Mammary epithelial cell (primary cell): Measurements from ENCODE around the gene TEX26.

Experiments
- CTCF ChIP-seq, 2 donors: IDR thresholded peaks in 1 of 2; conservative IDR thresholded peaks in 1 of 2; 2 replicates each; pipeline ENCODE4 v1.5.1; 2011 to 2012; ENCODE audit warnings: inconsistent platforms in 2 of 2, low read length in 2 of 2, mild to moderate bottlenecking in 2 of 2, control low read depth in 1 of 2, low read depth in 1 of 2; ENCODE audit not compliant: insufficient read depth in 1 of 2; ENCODE audit errors: extremely low read depth in 1 of 2
- EZH2 ChIP-seq: IDR thresholded peaks from 2 replicates; pipeline ENCODE4 v1.6.1; 2012; ENCODE audit warnings: low read length, inconsistent platforms, borderline replicate concordance

- no peak for TF ChIP-seq CTCF (conservative IDR thresholded peaks at IDR 0.05 in 1 of 2, IDR thresholded peaks at IDR 0.05 in 1 of 2; ENCODE audit: extremely low read depth in 1 of 2, insufficient read depth in 1 of 2, low read depth in 1 of 2, low read length in 2 of 2)
- TF ChIP-seq EZH2: no peak
Measured at GRCh38 chr13:31020996-31021395, 88.5 kb downstream of the TEX26 start.
